Fibroblast of upper back skin (primary cell): ENCODE measurements around the gene LMAN2L.
A peak's percentile ranks its signal among the peaks of the same experiment; 100 is the strongest.
"Not testable (repeated sequence)": the region's sequence is repeated elsewhere in the genome, so short reads cannot be mapped to it uniquely, and the experiment has no call there.

ENCODE experiments used
- DNase-seq: peaks from one replicate; pipeline ENCODE4 v3.0.0-alpha.2; 2013

LMAN2L gene

GRCh38 chr2:96687266-96687665 lies 52.6 kb downstream of the LMAN2L start:
- DNase-seq, result no peak

GRCh38 chr2:96685577-96686459 lies 54.0 kb downstream of the LMAN2L start:
- DNase-seq, result peak; percentile 17

- no peak for DNase-seq
Measured at GRCh38 chr2:96684883-96685576, 54.8 kb downstream of the LMAN2L start.

GRCh38 chr2:96683972-96684820 lies 55.7 kb downstream of the LMAN2L start:
- no peak for DNase-seq

GRCh38 chr2:96683307-96683706 lies 56.6 kb downstream of the LMAN2L start:
- DNase-seq, result no peak

GRCh38 chr2:96681540-96681939 lies 58.3 kb downstream of the LMAN2L start:
- no peak for DNase-seq

GRCh38 chr2:96680561-96681141 lies 59.2 kb downstream of the LMAN2L start:
- no peak for DNase-seq

- DNase-seq, result no peak
Measured at GRCh38 chr2:96679848-96680247, 60.0 kb downstream of the LMAN2L start.

GRCh38 chr2:96669539-96670215 lies 70.2 kb downstream of the LMAN2L start:
- no peak for DNase-seq

GRCh38 chr2:96668771-96669170 lies 71.1 kb downstream of the LMAN2L start:
- no peak for DNase-seq

- DNase-seq, result not testable (repeated sequence)
Measured at GRCh38 chr2:96665717-96666116, 74.1 kb downstream of the LMAN2L start.

GRCh38 chr2:96665083-96665569 lies 74.7 kb downstream of the LMAN2L start:
- peak; percentile 98 for DNase-seq

GRCh38 chr2:96664366-96664925 lies 75.4 kb downstream of the LMAN2L start:
- DNase-seq, result no peak

GRCh38 chr2:96663829-96664228 lies 76.0 kb downstream of the LMAN2L start:
- no peak for DNase-seq

- no peak for DNase-seq
Measured at GRCh38 chr2:96663177-96663576, 76.7 kb downstream of the LMAN2L start.

- DNase-seq, result no peak
Measured at GRCh38 chr2:96662360-96662759, 77.5 kb downstream of the LMAN2L start.

- no peak for DNase-seq
Measured at GRCh38 chr2:96661324-96661723, 78.5 kb downstream of the LMAN2L start.

- no peak for DNase-seq
Measured at GRCh38 chr2:96656540-96656939, 83.3 kb downstream of the LMAN2L start.
